Stimulated activated CD4-positive, alpha-beta T cell treated with anti-CD3 and anti-CD28 coated beads, TNF-alpha, amount 100 ng/mL, for 48 hours (primary cell): ENCODE data around the gene ZC3H18.

Experiments used
- DNase-seq, 3 donors: peaks; one replicate each; pipeline ENCODE4 v3.0.0-alpha.2; 2020; ENCODE audit warnings: low read depth in 3 of 3

ZC3H18 gene

GRCh38 chr16:88678224-88678979 is 108.2 kb downstream of the ZC3H18 start:
- no peak for DNase-seq

GRCh38 chr16:88680554-88681083 is 110.4 kb downstream of the ZC3H18 start:
- DNase-seq, result no peak

- no peak for DNase-seq
Measured at GRCh38 chr16:88681084-88681680, 111.0 kb downstream of the ZC3H18 start.
